K562 (cell line): ENCODE measurements around the gene TOM1L1. TPM values are rescaled to one million over a fixed set of nuclear protein-coding genes. Genes with fewer than 3 reads are reported as not detected.

ENCODE experiments used
- ATAC-seq: fragments of 200-7000 bp; cut with Tn5 transposase; 3 replicates; pipeline ENCODE4 v1.9.1; 2020; ENCODE audit warnings: moderate library complexity
- BruUV-seq: library from RNA; stranded (reverse); fragments of 400-500 nt; replicated peaks from 2 replicates; lab custom pipeline; 2021; lab: Mats Ljungman, UMichigan
- CTCF ChIA-PET: fragments of 300-600 bp; formaldehyde crosslinking; extraction: SDS; loops from one replicate; lab custom pipeline; 2021; ENCODE audit warnings: low intra/inter-chr PET ratio; lab: Yijun Ruan, JAX
- POLR2A ChIA-PET: fragments of 300-600, 350-650 bp; sonication (Branson Sonifier 250); formaldehyde crosslinking; extraction: SDS; loops from one replicate; lab custom pipeline; 2021; ENCODE audit warnings: antibody characterized with exemption, inconsistent platforms; lab: Yijun Ruan, JAX
- DNase-seq, 4 experiments: peaks; one replicate each; pipeline versions ENCODE4 v3.0.0 to v3.0.0-alpha.2; 2011 to 2018; ENCODE audit warnings: low spot score in 3 of 4, mixed read lengths in 3 of 4; ENCODE audit errors: extremely low read depth in 1 of 4
- FAIRE-seq: peaks from 2 replicates; lab custom pipeline; 2011; peaks lifted over from hg19 to GRCh38; lab: Jason Lieb, UNC
- H2AFZ ChIP-seq: 2 replicates; pipeline ENCODE4 v1.6.0; 2011; ENCODE audit warnings: low read depth, low read length, control low read depth, inconsistent platforms
- H3K27ac ChIP-seq: fragments of 200-600 bp; 3 replicates; pipeline ENCODE4 v1.8.0; 2011; ENCODE audit warnings: low read depth, mild to moderate bottlenecking, control low read depth, inconsistent platforms, low read length, moderate library complexity, mixed read lengths; ENCODE audit errors: extremely low read depth
- H3K27me3 ChIP-seq, 2 experiments: fragments of 300-600 bp in 1 of 2; 2 replicates in 1 of 2; 3 replicates in 1 of 2; pipeline versions ENCODE4 v1.6.0 to v1.8.0; 2011; ENCODE audit warnings: inconsistent platforms in 2 of 2, low read length in 2 of 2, mild to moderate bottlenecking in 1 of 2, mixed read lengths in 1 of 2, moderate library complexity in 1 of 2; ENCODE audit not compliant: control insufficient read depth in 2 of 2, insufficient read depth in 2 of 2
- H3K36me3 ChIP-seq: fragments of 300-600 bp; 3 replicates; pipeline ENCODE4 v1.8.0; 2011; ENCODE audit warnings: mild to moderate bottlenecking, low read length, inconsistent platforms; ENCODE audit not compliant: control insufficient read depth, insufficient read depth
- H3K4me1 ChIP-seq, 2 experiments: fragments of 200-600 bp in 1 of 2; replicated peaks in 1 of 2; 2 replicates in 1 of 2; 3 replicates in 1 of 2; pipeline versions ENCODE4 v1.5.1 to v1.8.0; 2011; ENCODE audit warnings: inconsistent platforms in 2 of 2, low read length in 2 of 2, mild to moderate bottlenecking in 1 of 2, mixed read lengths in 1 of 2, moderate library complexity in 1 of 2; ENCODE audit not compliant: control insufficient read depth in 2 of 2, insufficient read depth in 2 of 2
- H3K4me2 ChIP-seq: 2 replicates; pipeline ENCODE4 v1.6.1; 2011; ENCODE audit warnings: low read length, control low read depth, inconsistent platforms, mixed read lengths; ENCODE audit not compliant: insufficient read depth
- H3K4me3 ChIP-seq: fragments of 200-600 bp; sonication (generic), shearing (Covaris generic); 2 replicates; pipeline ENCODE4 v1.5.1; 2016; ENCODE audit warnings: control low read depth, inconsistent platforms
- H3K79me2 ChIP-seq: fragments of 200-600 bp; 3 replicates; pipeline ENCODE4 v1.8.0; 2011; ENCODE audit warnings: low read length, inconsistent platforms; ENCODE audit not compliant: control insufficient read depth, insufficient read depth
- H3K9ac ChIP-seq, 2 experiments: 2 replicates each; pipeline versions ENCODE4 v1.6.0 to v1.6.1; 2011; ENCODE audit warnings: low read depth in 2 of 2, low read length in 2 of 2, control low read depth in 1 of 2, inconsistent platforms in 1 of 2, mild to moderate bottlenecking in 1 of 2, mixed read lengths in 1 of 2; ENCODE audit not compliant: insufficient read depth in 1 of 2
- H3K9me1 ChIP-seq: one replicate; pipeline ENCODE4 v1.6.0; 2011; ENCODE audit warnings: inconsistent platforms, mild to moderate bottlenecking, low read length, moderate library complexity; ENCODE audit not compliant: control insufficient read depth, insufficient read depth
- H3K9me3 ChIP-seq: replicated peaks from 2 replicates; pipeline ENCODE4 v1.5.1; 2011; ENCODE audit warnings: low read depth, low read length, inconsistent platforms; ENCODE audit not compliant: control insufficient read depth, insufficient read depth
- H4K20me1 ChIP-seq: replicated peaks from 2 replicates; pipeline ENCODE4 v1.6.1; 2011; ENCODE audit warnings: low read length, inconsistent platforms, mixed read lengths; ENCODE audit not compliant: control insufficient read depth, insufficient read depth
- ADNP ChIP-seq: fragments of 200-800 bp; sonication (Bioruptor generic); IDR thresholded peaks from 2 replicates; pipeline ENCODE4 v1.6.1; 2016; ENCODE audit warnings: missing genetic modification characterization, missing compliant biosample characterization
- ESRRB ChIP-seq: fragments of 250-450 bp; sonication (Bioruptor Pico); IDR thresholded peaks from 2 replicates; pipeline ENCODE4 v1.5.0; 2020; ENCODE audit warnings: mild to moderate bottlenecking, moderate library complexity, borderline replicate concordance
- HDAC1 ChIP-seq, 2 experiments: fragments of 450-650 bp; IDR thresholded peaks; 2 replicates each; pipeline ENCODE4 v1.6.1; 2016 to 2017; ENCODE audit warnings: inconsistent platforms in 1 of 2, mild to moderate bottlenecking in 1 of 2, moderate library complexity in 1 of 2
- HNRNPLL ChIP-seq: fragments of 200-400 bp; formaldehyde crosslinking; IDR thresholded peaks from 2 replicates; pipeline ENCODE4 v1.6.1; 2017; ENCODE audit warnings: low read length, low read depth, mild to moderate bottlenecking; ENCODE audit not compliant: poor library complexity, severe bottlenecking
- MXI1 ChIP-seq: IDR thresholded peaks from 2 replicates; pipeline ENCODE4 v1.6.1; 2011; ENCODE audit warnings: low read depth, mild to moderate bottlenecking, improper control_type of control experiment, low read length
- RFX1 ChIP-seq: fragments of 450-650 bp; IDR thresholded peaks from 2 replicates; pipeline ENCODE4 v1.6.1; 2016; ENCODE audit warnings: mild to moderate bottlenecking, moderate library complexity
- TEAD4 ChIP-seq, 2 experiments: sonication (generic) in 1 of 2; formaldehyde crosslinking in 1 of 2; IDR thresholded peaks; 2 replicates each; pipeline versions ENCODE4 v1.6.1 to v1.8.0; 2012 to 2022; ENCODE audit warnings: borderline replicate concordance in 1 of 2, inconsistent platforms in 1 of 2, low read length in 1 of 2, mild to moderate bottlenecking in 1 of 2, missing genetic modification reagents in 1 of 2
- WGBS: fragments of 100-300 bp; shearing (Covaris generic); methylation state at CpG from one replicate; pipeline ENCODE4 v1.1.6; 2016; ENCODE audit warnings: low coverage, mixed read lengths; ENCODE audit not compliant: insufficient coverage; ENCODE audit errors: missing lambda C conversion rate; 5-methylcytosine and 5-hydroxymethylcytosine counted together
- in situ Hi-C: fragments of 300-500 bp; cut with MboI; formaldehyde crosslinking; loops from 4 replicates; pipeline ENCODE4 v1.15.0; 2018; ENCODE audit warnings: inconsistent platforms, mixed read lengths
- intact Hi-C: fragments of 100-400 bp; cut with micrococcal nuclease; formaldehyde crosslinking; loops from 2 replicates; pipeline ENCODE4 v1.14.2; 2022
- polyA plus RNA-seq, 8 experiments: library from polyadenylated mRNA; depleted of rRNA in 4 of 8; stranded (reverse) in 5 of 8; unstranded in 3 of 8; fragments of >200 nt; fragmentation: Nextera tagmentation in 2 of 8; fragmentation: Illumina TruSeq in 1 of 8; extraction: Ambion mirVana in 2 of 8; extraction: Trizol in 1 of 8; gene quantifications; 2 replicates each; pipeline versions ENCODE4 v1.2.1 to v1.2.3, GENCODE V29; 2011 to 2014; ENCODE audit warnings: inconsistent platforms in 1 of 8, missing spikeins in 1 of 8
- total RNA-seq, 7 experiments: library from RNA; depleted of rRNA in 6 of 7; stranded (reverse); fragments of >200 nt in 6 of 7; fragmentation: Illumina TruSeq in 2 of 7; extraction: Trizol in 2 of 7; gene quantifications; 2 replicates each; pipeline versions ENCODE4 v1.2.1 to v1.2.3, GENCODE V29; 2011 to 2021; ENCODE audit warnings: low replicate concordance in 1 of 7
- TF ChIP-seq, protein P1 (sequence below): conservative IDR thresholded peaks from 2 replicates; pipeline ENCODE4 v1.6.1; 2011; ENCODE audit warnings: low read depth, mild to moderate bottlenecking, low read length; ENCODE audit not compliant: control insufficient read depth
- TF ChIP-seq, protein P2 (sequence below): fragments of 150-350 bp; IDR thresholded peaks from 2 replicates; pipeline ENCODE4 v1.6.1; 2014; ENCODE audit warnings: low read depth, mild to moderate bottlenecking, low read length, borderline replicate concordance

The TOM1L1 gene
- total and polyA plus RNA-seq, 9 of the 15 experiments (the other 6 are each of a cell fraction or from before 2014, with no cell fraction given): 21.3 to 74.3 (median 31.0) TPM

DNA sequence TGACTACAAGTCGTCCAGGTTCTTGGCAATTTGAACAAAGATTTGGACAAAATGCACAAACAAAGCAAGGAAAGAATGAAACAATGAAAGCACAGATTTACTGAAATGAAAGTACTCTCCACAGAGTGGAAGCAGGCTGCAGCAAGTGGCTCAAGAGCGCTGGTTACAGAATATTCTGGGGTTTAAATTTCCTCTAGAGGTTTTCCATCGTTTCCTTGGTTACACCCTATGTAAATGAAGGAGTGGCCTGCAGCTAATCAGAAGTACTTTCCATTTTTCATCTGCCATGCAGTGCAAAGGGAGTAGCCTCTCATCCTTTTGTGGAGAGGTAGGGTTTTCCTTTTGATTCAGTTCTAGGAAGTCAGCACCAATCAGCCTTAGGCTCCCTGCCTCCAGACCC, 79.7 kb downstream of the TOM1L1 start:
- DNase-seq: peak in 1 of 4 experiments; percentile 6
- Histone ChIP-seq H3K4me3 (no peak overlapping the region), H3K9me1 (no peaks in the 10 kb centered on the region), H3K27ac (no peak overlapping the region), H4K20me1 (no peaks in the 10 kb centered on the region), H3K4me1 (peaks cover 0 to 2% of the 10 kb centered on the region in 2 experiments; a peak in 1 of 5 replicates), H3K4me2 (no peak overlapping the region), H2AFZ (no peak overlapping the region), H3K79me2 (peaks cover 68% of the 10 kb centered on the region), H3K9ac (no peak overlapping the region), H3K36me3 (no peaks in the 10 kb centered on the region; the same call in 1 of the 3 replicates), H3K27me3 (no peaks in the 10 kb centered on the region), H3K9me3 (no peaks in the 10 kb centered on the region)
- CTCF ChIA-PET: interaction anchor here (0.7 kb wide), 1 partner anchor 10 kb away, joined by 3 read pairs; no protein-coding TSS in a partner anchor
- 32% methylated on average over 3 of the region's 3 CpGs for WGBS
- TF ChIP-seq, protein P1, sequence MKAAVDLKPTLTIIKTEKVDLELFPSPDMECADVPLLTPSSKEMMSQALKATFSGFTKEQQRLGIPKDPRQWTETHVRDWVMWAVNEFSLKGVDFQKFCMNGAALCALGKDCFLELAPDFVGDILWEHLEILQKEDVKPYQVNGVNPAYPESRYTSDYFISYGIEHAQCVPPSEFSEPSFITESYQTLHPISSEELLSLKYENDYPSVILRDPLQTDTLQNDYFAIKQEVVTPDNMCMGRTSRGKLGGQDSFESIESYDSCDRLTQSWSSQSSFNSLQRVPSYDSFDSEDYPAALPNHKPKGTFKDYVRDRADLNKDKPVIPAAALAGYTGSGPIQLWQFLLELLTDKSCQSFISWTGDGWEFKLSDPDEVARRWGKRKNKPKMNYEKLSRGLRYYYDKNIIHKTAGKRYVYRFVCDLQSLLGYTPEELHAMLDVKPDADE: no peak
- TF ChIP-seq RFX1 (peak; percentile 62), ADNP (no peak), TEAD4 (IDR thresholded peaks at IDR 0.05; ENCODE audit: low read length) (no peak), TEAD4 (CRISPR knock-in tag; IDR thresholded peaks at IDR 0.05; ENCODE audit: borderline replicate concordance) (no peak)
- FAIRE-seq: no peak
- in situ Hi-C loops: no loop called here
- intact Hi-C loops: no loop called here
- POLR2A ChIA-PET: interaction anchor here (0.6 kb wide), 1 partner anchor 271 kb away, joined by 3 read pairs; no protein-coding TSS in a partner anchor
- BruUV-seq: no TSS peak
- peak; percentile 56 for ATAC-seq

DNA sequence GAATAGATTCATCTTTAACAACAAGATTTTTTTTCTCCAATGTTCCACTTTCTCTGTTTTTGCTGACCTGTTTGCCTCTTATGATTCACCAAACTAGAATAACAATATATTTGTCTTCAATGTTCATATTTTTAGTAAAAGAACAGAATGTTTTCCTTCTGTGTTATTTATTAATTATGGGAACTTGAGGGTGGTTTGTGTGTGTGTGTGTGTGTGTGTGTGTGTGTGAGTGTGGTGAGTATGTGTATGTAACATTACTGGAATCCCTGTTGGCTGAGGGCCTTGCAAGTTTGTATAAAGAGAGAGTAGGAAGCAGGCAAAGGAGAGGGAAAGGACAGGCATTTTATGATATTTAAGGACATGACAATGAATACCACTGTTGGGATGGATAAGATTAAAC, 81.7 kb downstream of the TOM1L1 start:
- Histone ChIP-seq H4K20me1 (no peaks in the 10 kb centered on the region), H3K79me2 (peaks cover 51% of the 10 kb centered on the region), H3K27ac (no peak overlapping the region), H2AFZ (no peak overlapping the region), H3K36me3 (peaks cover 13% of the 10 kb centered on the region), H3K9me1 (no peaks in the 10 kb centered on the region), H3K4me2 (no peak overlapping the region), H3K4me3 (no peak overlapping the region), H3K27me3 (no peaks in the 10 kb centered on the region), H3K4me1 (peaks cover 0 to 2% of the 10 kb centered on the region in 2 experiments; a peak in 1 of 5 replicates), H3K9me3 (no peaks in the 10 kb centered on the region), H3K9ac (no peak overlapping the region)
- FAIRE-seq (no peak), ATAC-seq (no peak), DNase-seq (no peak)
- intact Hi-C loops: no loop called here
- no TSS peak for BruUV-seq
- in situ Hi-C loops: no loop called here
- ChIA-PET CTCF (no interaction called here), POLR2A (no interaction called here)
- TF ChIP-seq, protein P2, sequence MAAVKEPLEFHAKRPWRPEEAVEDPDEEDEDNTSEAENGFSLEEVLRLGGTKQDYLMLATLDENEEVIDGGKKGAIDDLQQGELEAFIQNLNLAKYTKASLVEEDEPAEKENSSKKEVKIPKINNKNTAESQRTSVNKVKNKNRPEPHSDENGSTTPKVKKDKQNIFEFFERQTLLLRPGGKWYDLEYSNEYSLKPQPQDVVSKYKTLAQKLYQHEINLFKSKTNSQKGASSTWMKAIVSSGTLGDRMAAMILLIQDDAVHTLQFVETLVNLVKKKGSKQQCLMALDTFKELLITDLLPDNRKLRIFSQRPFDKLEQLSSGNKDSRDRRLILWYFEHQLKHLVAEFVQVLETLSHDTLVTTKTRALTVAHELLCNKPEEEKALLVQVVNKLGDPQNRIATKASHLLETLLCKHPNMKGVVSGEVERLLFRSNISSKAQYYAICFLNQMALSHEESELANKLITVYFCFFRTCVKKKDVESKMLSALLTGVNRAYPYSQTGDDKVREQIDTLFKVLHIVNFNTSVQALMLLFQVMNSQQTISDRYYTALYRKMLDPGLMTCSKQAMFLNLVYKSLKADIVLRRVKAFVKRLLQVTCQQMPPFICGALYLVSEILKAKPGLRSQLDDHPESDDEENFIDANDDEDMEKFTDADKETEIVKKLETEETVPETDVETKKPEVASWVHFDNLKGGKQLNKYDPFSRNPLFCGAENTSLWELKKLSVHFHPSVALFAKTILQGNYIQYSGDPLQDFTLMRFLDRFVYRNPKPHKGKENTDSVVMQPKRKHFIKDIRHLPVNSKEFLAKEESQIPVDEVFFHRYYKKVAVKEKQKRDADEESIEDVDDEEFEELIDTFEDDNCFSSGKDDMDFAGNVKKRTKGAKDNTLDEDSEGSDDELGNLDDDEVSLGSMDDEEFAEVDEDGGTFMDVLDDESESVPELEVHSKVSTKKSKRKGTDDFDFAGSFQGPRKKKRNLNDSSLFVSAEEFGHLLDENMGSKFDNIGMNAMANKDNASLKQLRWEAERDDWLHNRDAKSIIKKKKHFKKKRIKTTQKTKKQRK: no peak
- TF ChIP-seq MXI1: no peak
- TF ChIP-seq ESRRB (CRISPR knock-in tag): no peak
- no peak for TF ChIP-seq HDAC1 (IDR thresholded peaks at IDR 0.05)
- TF ChIP-seq HNRNPLL: no peak
